ENCODE measurements around the gene CDHR2.

- TF ChIP-seq, protein P1, sequence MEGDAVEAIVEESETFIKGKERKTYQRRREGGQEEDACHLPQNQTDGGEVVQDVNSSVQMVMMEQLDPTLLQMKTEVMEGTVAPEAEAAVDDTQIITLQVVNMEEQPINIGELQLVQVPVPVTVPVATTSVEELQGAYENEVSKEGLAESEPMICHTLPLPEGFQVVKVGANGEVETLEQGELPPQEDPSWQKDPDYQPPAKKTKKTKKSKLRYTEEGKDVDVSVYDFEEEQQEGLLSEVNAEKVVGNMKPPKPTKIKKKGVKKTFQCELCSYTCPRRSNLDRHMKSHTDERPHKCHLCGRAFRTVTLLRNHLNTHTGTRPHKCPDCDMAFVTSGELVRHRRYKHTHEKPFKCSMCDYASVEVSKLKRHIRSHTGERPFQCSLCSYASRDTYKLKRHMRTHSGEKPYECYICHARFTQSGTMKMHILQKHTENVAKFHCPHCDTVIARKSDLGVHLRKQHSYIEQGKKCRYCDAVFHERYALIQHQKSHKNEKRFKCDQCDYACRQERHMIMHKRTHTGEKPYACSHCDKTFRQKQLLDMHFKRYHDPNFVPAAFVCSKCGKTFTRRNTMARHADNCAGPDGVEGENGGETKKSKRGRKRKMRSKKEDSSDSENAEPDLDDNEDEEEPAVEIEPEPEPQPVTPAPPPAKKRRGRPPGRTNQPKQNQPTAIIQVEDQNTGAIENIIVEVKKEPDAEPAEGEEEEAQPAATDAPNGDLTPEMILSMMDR (IDR thresholded peaks at IDR 0.05 in 4 of 5, conservative IDR thresholded peaks at IDR 0.05 in 1 of 5): no peak
- TF ChIP-seq POLR2A (IDR thresholded peaks at IDR 0.05): no peak
These were observed 32.0 kb upstream of the CDHR2 start for GRCh38 chr5:176517053-176517661.

Data from gastrocnemius medialis (tissue), 4 donors.